Activated T-cell treated with anti-CD3 and anti-CD28 coated beads for 4 hours (primary cell): ENCODE measurements around the gene BMP6.
A peak's percentile ranks its signal among the peaks of the same experiment; 100 is the strongest.

Source experiments
- DNase-seq: peaks from one replicate; pipeline ENCODE4 v3.0.0-alpha.2; 2020

The BMP6 gene

GRCh38 chr6:7910298-7910653, 184.4 kb downstream of the BMP6 start:
- DNase-seq, result no peak

DNA sequence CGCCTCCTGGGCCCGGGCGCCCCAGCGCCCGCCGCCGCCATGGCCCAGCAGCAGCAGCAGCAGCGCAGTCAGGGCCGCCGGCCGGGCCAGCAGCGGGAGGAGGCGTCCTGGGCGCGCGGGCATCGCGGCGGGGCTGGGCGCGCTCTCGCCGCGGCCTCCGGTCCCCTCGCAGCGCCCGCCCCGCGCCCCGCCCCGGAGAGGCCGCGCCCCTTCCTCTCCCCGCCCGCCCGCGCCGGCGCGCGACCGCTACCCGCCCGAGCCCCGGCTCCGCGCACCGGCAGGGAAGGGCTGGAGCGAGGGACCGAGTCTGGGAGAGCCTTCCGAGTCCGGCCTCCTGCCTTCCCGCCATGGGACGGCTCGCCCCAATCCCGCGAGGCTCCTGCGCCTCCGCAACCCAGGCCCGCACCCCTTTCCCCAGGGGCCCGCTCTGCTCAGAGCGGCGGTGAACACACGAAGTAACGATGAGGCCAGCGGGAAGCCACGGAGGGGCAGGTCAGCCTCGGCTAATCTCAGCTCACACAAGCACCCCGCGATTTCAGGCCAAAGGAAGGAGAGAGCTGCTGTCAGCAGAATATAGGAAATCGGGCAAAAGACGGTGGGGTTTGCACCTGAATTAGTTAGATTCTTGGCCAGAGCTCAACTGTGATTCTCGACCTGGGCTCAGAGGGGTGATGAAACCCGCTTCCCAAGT, 184.9 kb downstream of the BMP6 start, which contains the start of gene TXNDC5:
TXNDC5 (minus strand) TSS at position 135 of the 691 bp plus-strand sequence; CDS start at position 123, 12 bp downstream.
- peak; percentile 62 for DNase-seq

DNA sequence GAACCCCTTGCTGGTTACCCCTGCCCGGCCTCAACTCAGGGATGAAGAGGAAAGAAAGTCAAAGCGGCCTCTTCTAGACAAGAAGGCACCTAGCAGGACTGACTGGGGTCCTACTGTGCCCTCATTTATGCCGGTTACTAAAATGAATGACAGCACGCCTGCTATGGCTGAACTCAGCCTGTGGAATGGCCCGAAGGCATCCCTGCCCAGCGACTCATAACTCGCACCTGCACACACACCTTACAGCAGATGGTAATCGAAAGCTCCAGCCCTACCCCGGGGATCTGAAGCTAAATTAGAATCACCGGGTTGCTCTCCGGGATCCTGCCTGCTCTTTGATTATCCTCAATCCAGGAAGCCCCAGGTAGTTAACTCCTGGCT, 185.4 kb downstream of the BMP6 start:
- DNase-seq, result no peak

DNA sequence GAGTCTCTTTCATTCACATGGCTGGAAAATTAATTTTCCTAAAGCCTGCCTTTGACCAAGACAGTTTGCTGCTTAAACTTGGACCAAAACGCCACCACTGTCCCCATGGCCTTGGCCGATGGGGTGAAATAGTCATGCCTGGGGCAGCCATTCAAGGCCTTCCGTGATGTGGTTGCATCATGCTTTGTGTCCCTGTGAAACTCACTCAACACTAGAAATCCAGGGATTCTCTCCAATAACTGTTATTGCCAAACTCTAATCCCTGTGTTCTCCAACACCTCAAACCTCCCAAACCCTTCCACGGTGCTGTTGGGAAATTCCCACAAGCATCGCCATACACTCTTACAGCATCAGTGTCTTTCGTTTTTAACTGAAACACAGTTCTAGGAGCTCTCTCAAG, 186.1 kb downstream of the BMP6 start:
- DNase-seq, result no peak

GRCh38 chr6:7912736-7913517, 187.0 kb downstream of the BMP6 start:
- no peak for DNase-seq

DNA sequence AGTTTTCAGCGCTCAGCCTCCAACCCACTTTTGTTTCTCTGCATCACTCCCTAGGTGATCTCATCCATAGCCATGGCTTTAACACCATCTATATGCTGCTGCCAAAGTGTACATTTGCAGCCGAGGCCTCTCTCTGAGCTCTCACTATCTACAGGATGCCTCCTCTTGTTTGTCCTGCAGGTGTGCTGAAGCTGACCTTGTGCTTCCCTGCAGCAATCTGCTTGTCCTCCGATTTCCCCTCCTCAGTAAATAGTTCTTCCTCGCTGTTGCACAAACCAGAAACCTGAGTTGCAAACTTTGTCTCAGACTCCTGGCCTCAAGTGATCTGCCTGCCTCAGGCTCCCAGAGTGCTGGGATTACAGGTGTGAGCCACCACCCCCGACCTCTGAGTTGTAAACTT, 188.4 kb downstream of the BMP6 start:
- DNase-seq, result no peak

- DNase-seq, result no peak
These were observed 189.3 kb downstream of the BMP6 start for GRCh38 chr6:7914991-7915789.

GRCh38 chr6:7916959-7917358, 191.1 kb downstream of the BMP6 start:
- no peak for DNase-seq

DNA sequence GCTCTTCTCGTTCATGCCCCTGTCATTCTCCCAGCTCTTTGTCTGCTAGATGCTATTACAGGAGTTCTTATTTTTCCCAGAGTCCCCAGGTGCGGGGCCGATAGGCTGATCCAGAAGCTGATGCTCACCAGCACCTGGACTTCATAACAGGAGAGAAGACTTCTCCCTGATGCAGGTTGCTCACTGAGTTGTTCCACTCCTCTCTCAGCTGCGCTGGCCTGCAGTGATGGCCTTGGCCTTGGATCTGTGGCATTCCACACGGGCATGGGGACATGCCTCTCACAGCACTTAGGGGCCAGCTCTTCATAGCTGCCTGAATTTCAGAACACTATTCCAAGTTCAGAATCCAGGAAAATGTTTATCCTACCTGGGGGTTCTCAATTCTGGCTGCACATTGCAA, 191.8 kb downstream of the BMP6 start:
- no peak for DNase-seq

- DNase-seq, result no peak
These were observed 192.5 kb downstream of the BMP6 start for GRCh38 chr6:7918403-7918802.

DNA sequence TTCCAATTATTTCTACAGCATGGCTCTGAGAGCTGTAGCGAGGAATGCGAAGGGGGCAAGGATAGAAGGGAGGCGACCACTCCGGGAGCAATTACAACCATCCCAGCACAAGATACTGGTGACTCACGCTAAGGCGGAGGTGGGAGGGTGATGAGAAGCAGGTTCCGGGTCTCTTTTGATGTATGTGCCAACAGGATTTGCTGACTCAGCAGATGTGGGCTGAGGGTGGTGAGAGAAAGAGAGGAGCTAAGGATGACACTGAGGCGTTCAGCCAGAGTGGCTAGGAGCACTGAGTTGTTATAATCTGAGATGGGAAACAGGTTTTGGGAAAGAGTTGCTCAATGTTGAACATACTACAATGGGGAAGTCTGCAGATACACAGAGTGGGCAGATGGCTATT, 194.0 kb downstream of the BMP6 start:
- no peak for DNase-seq

DNA sequence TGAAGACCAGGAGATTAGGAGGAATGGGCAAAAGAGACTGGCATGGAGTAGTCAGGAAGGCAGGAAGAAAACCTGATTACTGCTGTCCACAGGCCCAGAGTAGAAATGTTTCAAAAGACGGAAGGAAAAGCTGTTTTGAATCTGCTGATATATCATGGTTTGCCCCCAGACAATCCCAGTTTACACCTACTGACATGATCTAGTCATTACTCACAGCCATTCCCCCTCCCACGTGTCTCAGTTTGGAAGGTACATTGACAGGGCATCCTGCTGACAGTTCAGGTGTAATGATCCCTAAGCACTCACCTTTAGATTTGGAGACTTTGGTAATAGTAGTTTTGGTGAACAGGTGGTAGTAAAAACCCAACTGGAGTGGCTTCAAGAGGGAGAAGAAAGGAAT, 194.5 kb downstream of the BMP6 start:
- no peak for DNase-seq

DNA sequence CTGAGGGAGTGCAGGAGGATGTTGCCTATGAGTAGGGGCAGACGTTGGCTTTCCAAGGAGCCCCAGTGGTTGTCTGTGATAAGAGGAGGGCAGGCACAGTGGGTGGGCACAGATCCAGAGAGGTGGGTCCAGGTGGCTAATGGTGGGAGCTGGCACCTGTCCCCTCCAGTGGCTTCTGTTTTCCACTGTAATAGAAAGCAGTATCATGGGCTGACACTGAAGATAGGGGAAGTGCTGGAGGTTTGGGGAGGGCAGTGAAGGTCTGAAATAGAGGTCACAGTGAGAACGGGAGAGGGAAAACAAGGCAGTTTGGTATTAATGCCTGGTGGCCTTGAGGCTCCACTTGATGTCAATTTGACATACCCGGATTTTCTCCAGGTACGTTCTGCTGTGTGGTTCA, 195.1 kb downstream of the BMP6 start:
- no peak for DNase-seq

DNA sequence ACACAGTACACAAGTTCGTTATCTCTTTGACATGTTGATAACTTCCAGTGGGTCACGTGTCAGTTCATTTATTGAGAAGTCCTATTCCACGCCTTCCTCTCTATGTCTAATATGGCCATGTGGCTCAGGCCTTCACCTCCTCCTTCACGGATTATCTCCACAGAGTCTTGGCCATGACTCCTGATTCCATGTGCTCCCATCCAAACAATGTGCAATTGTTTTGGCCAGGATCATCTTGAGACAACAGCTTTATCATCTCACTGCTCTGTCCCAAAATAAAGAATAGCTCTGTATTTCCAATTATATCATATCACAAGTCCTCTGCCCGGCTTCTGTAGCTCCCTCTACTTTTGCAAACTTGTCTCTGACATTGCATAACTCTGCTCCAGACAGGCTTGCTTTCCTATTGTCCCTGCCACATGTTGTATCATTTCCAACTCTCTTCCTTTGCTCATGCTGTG, 195.8 kb downstream of the BMP6 start:
- DNase-seq, result no peak

GRCh38 chr6:7922596-7922995, 196.7 kb downstream of the BMP6 start:
- DNase-seq, result no peak

DNA sequence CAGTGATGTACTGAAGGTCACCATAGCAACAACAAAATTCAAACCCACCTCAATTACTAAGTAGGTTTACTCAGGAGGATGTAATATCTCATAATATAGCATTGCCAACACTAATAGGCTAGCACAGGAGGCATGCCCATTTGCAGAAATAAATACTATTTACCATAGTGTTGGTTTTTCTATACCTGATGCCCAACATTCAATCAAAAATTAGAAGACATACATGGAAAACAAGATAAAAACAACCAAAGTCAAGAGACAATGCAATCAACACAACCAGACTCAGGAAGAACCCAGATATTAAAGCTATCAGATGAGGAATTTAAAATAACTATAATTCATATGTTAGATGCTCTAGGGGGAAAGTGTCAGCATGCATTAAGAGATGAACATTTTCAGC, 199.0 kb downstream of the BMP6 start:
- DNase-seq, result no peak
